Rectal smooth muscle tissue (tissue), 1 donor: ENCODE results near the gene GGT5.
"Not testable (repeated sequence)": the region's sequence is repeated elsewhere in the genome, so short reads cannot be mapped to it uniquely, and the experiment has no call there.

ENCODE experiments used
- H3K27ac ChIP-seq: one replicate; pipeline ENCODE4 v1.7.0; 2013; ENCODE audit warnings: low read depth, low read length, inconsistent platforms
- H3K27me3 ChIP-seq: one replicate; pipeline ENCODE4 v1.7.0; 2013; ENCODE audit warnings: low read length; ENCODE audit not compliant: control insufficient read depth, insufficient read depth
- H3K36me3 ChIP-seq: one replicate; pipeline ENCODE4 v1.7.0; 2013; ENCODE audit warnings: low read length; ENCODE audit not compliant: control insufficient read depth, insufficient read depth
- H3K4me1 ChIP-seq: one replicate; pipeline ENCODE4 v1.7.0; 2013; ENCODE audit warnings: low read length; ENCODE audit not compliant: control insufficient read depth, insufficient read depth
- H3K4me3 ChIP-seq: one replicate; pipeline ENCODE4 v1.7.0; 2013; ENCODE audit warnings: low read length
- H3K9ac ChIP-seq: one replicate; pipeline ENCODE4 v1.7.0; 2013; ENCODE audit warnings: low read length

Gene GGT5

GRCh38 chr22:24205438-24206195 is 39.3 kb downstream of the GGT5 start:
- no peak overlapping the region for H3K4me3 ChIP-seq
- no peak overlapping the region for H3K9ac ChIP-seq
- no peaks in the 10 kb centered on the region for H3K27me3 ChIP-seq
- no peaks in the 10 kb centered on the region for H3K4me1 ChIP-seq
- H3K36me3 ChIP-seq, result no peaks in the 10 kb centered on the region
- H3K27ac ChIP-seq, result no peak overlapping the region

GRCh38 chr22:24203856-24204255 is 41.0 kb downstream of the GGT5 start:
- H3K4me1 ChIP-seq, H3K4me3 ChIP-seq, H3K27me3 ChIP-seq, H3K36me3 ChIP-seq, H3K27ac ChIP-seq, H3K9ac ChIP-seq: not testable (repeated sequence)

- Histone ChIP-seq H3K36me3 (no peaks in the 10 kb centered on the region), H3K27ac (no peak overlapping the region), H3K4me1 (no peaks in the 10 kb centered on the region), H3K4me3 (no peak overlapping the region), H3K27me3 (no peaks in the 10 kb centered on the region), H3K9ac (no peak overlapping the region)
Measured at GRCh38 chr22:24201681-24202614, 42.9 kb downstream of the GGT5 start.

- Histone ChIP-seq H3K36me3 (no peaks in the 10 kb centered on the region), H3K9ac (no peak overlapping the region), H3K27ac (no peak overlapping the region), H3K4me1 (no peaks in the 10 kb centered on the region), H3K4me3 (no peak overlapping the region), H3K27me3 (no peaks in the 10 kb centered on the region)
Measured at GRCh38 chr22:24200619-24201212, 44.2 kb downstream of the GGT5 start.

- Histone ChIP-seq H3K4me1 (no peaks in the 10 kb centered on the region), H3K9ac (no peak overlapping the region), H3K4me3 (no peak overlapping the region), H3K27me3 (no peaks in the 10 kb centered on the region), H3K36me3 (no peaks in the 10 kb centered on the region), H3K27ac (no peak overlapping the region)
Measured at GRCh38 chr22:24198682-24199052, 46.2 kb downstream of the GGT5 start.

GRCh38 chr22:24191893-24192292 is 53.0 kb downstream of the GGT5 start:
- no peaks in the 10 kb centered on the region for H3K36me3 ChIP-seq
- H3K27ac ChIP-seq, result no peak overlapping the region
- H3K4me3 ChIP-seq, result no peak overlapping the region
- no peaks in the 10 kb centered on the region for H3K27me3 ChIP-seq
- H3K9ac ChIP-seq, result no peak overlapping the region
- H3K4me1 ChIP-seq, result peaks cover 4% of the 10 kb centered on the region

GRCh38 chr22:24191381-24191841 is 53.5 kb downstream of the GGT5 start:
- no peaks in the 10 kb centered on the region for H3K27me3 ChIP-seq
- no peak overlapping the region for H3K4me3 ChIP-seq
- peaks cover 4% of the 10 kb centered on the region for H3K4me1 ChIP-seq
- H3K9ac ChIP-seq, result no peak overlapping the region
- no peaks in the 10 kb centered on the region for H3K36me3 ChIP-seq
- no peak overlapping the region for H3K27ac ChIP-seq

- Histone ChIP-seq H3K4me1 (peaks cover 4% of the 10 kb centered on the region), H3K27ac (no peak overlapping the region), H3K27me3 (no peaks in the 10 kb centered on the region), H3K9ac (no peak overlapping the region), H3K4me3 (no peak overlapping the region), H3K36me3 (no peaks in the 10 kb centered on the region)
Measured at GRCh38 chr22:24190596-24191208, 54.2 kb downstream of the GGT5 start.

- peaks cover 4% of the 10 kb centered on the region for H3K4me1 ChIP-seq
- no peaks in the 10 kb centered on the region for H3K27me3 ChIP-seq
- H3K4me3 ChIP-seq, result no peak overlapping the region
- no peak overlapping the region for H3K9ac ChIP-seq
- H3K36me3 ChIP-seq, result no peaks in the 10 kb centered on the region
- H3K27ac ChIP-seq, result no peak overlapping the region
Measured at GRCh38 chr22:24190159-24190540, 54.7 kb downstream of the GGT5 start.

GRCh38 chr22:24189249-24190158 is 55.4 kb downstream of the GGT5 start:
- Histone ChIP-seq H3K9ac (no peak overlapping the region), H3K4me1 (peaks cover 4% of the 10 kb centered on the region), H3K4me3 (peak overlapping the region; percentile 2), H3K27ac (no peak overlapping the region), H3K27me3 (no peaks in the 10 kb centered on the region), H3K36me3 (no peaks in the 10 kb centered on the region)

GRCh38 chr22:24188705-24189248 is 56.1 kb downstream of the GGT5 start:
- Histone ChIP-seq H3K36me3 (no peaks in the 10 kb centered on the region), H3K4me1 (peaks cover 4% of the 10 kb centered on the region), H3K9ac (no peak overlapping the region), H3K27me3 (no peaks in the 10 kb centered on the region), H3K4me3 (no peak overlapping the region), H3K27ac (no peak overlapping the region)
